ENCODE data around the gene MGMT. TPM values are rescaled to one million over a fixed set of nuclear protein-coding genes. Genes with fewer than 3 reads are reported as not detected.

The MGMT gene
- total RNA-seq, 2 donors from 2014 or later = 28.6 to 33.7 TPM

- no peak for TF ChIP-seq CTCF (conservative IDR thresholded peaks at IDR 0.05)
- Mint-ChIP-seq H3K27me3 (ENCODE audit: insufficient read depth) (no peaks in the 10 kb centered on the region), H3K27ac (peak overlapping the region; percentile 57), H3K36me3 (ENCODE audit: low read depth) (peaks cover 1% of the 10 kb centered on the region), H3K4me1 (peaks cover 54% of the 10 kb centered on the region), H3K4me3 (peak overlapping the region; percentile 24), H3K9me3 (no peaks in the 10 kb centered on the region)
- Histone ChIP-seq H3K9ac (ENCODE audit: extremely low read depth, low read length, poor library complexity, severe bottlenecking) (peak overlapping the region; percentile 52), H3K4me3 (ENCODE audit: low read length) (peak overlapping the region; percentile 66), H3K9me3 (ENCODE audit: control insufficient read depth, low read length) (no peaks in the 10 kb centered on the region), H3K27me3 (ENCODE audit: control insufficient read depth, insufficient read depth, low read length, poor library complexity, severe bottlenecking) (no peaks in the 10 kb centered on the region), H3K4me1 (ENCODE audit: control insufficient read depth, insufficient read depth, low read length) (peaks cover 24% of the 10 kb centered on the region), H3K36me3 (ENCODE audit: control insufficient read depth, insufficient read depth, low read length) (no peaks in the 10 kb centered on the region), H3K27ac (ENCODE audit: low read depth, low read length) (no peak overlapping the region)
- WGBS, 2 experiments (ENCODE audit: insufficient coverage in 1 of 2, insufficient read length in 1 of 2) = 64 to 81% methylated on average over 7 of the region's 7 CpGs
- peak; percentile 64 for DNase-seq
Observed at GRCh38 chr10:129656642-129657041, 189.6 kb downstream of the MGMT start.

- H3K27ac Mint-ChIP-seq = peak overlapping the region; percentile 57
- H3K4me3 ChIP-seq (ENCODE audit: low read length) = peak overlapping the region; percentile 66
- no peaks in the 10 kb centered on the region for H3K9me3 ChIP-seq (ENCODE audit: control insufficient read depth, low read length)
- peaks cover 24% of the 10 kb centered on the region for H3K4me1 ChIP-seq (ENCODE audit: control insufficient read depth, insufficient read depth, low read length)
- H3K36me3 ChIP-seq (ENCODE audit: control insufficient read depth, insufficient read depth, low read length) = no peaks in the 10 kb centered on the region
- peak overlapping the region; percentile 52 for H3K9ac ChIP-seq (ENCODE audit: extremely low read depth, low read length, poor library complexity, severe bottlenecking)
- WGBS, 2 experiments (ENCODE audit: insufficient coverage in 1 of 2, insufficient read length in 1 of 2) = 70 to 90% methylated on average over 2 to 6 of the region's 8 CpGs
- no peak overlapping the region for H3K27ac ChIP-seq (ENCODE audit: low read depth, low read length)
- no peaks in the 10 kb centered on the region for H3K27me3 ChIP-seq (ENCODE audit: control insufficient read depth, insufficient read depth, low read length, poor library complexity, severe bottlenecking)
- peaks cover 1% of the 10 kb centered on the region for H3K36me3 Mint-ChIP-seq (ENCODE audit: low read depth)
- no peak for TF ChIP-seq CTCF (conservative IDR thresholded peaks at IDR 0.05)
- peak overlapping the region; percentile 24 for H3K4me3 Mint-ChIP-seq
- peaks cover under 1% of the 10 kb centered on the region for H3K9me3 Mint-ChIP-seq
- DNase-seq = peak; percentile 66
- no peaks in the 10 kb centered on the region for H3K27me3 Mint-ChIP-seq (ENCODE audit: insufficient read depth)
- H3K4me1 Mint-ChIP-seq = peaks cover 59% of the 10 kb centered on the region
Observed at GRCh38 chr10:129657297-129658017, 190.4 kb downstream of the MGMT start.

GRCh38 chr10:129658376-129659072, 191.5 kb downstream of the MGMT start:
- DNase-seq = peak; percentile 65

More at GRCh38 chr10:129658376-129659072, 191.5 kb downstream of the MGMT start:
- WGBS, 2 experiments (ENCODE audit: insufficient coverage in 1 of 2, insufficient read length in 1 of 2) = 71% methylated on average over 8 to 9 of the region's 9 CpGs
- H3K9me3 ChIP-seq (ENCODE audit: control insufficient read depth, low read length) = no peaks in the 10 kb centered on the region
- H3K4me3 Mint-ChIP-seq = no peak overlapping the region
- TF ChIP-seq CTCF (conservative IDR thresholded peaks at IDR 0.05) = peak; percentile 92
- H3K27me3 ChIP-seq (ENCODE audit: control insufficient read depth, insufficient read depth, low read length, poor library complexity, severe bottlenecking) = no peaks in the 10 kb centered on the region
- H3K9ac ChIP-seq (ENCODE audit: extremely low read depth, low read length, poor library complexity, severe bottlenecking) = no peak overlapping the region
- peaks cover 59% of the 10 kb centered on the region for H3K4me1 Mint-ChIP-seq
- H3K9me3 Mint-ChIP-seq = peaks cover 5% of the 10 kb centered on the region
- no peaks in the 10 kb centered on the region for H3K27me3 Mint-ChIP-seq (ENCODE audit: insufficient read depth)
- peaks cover 24% of the 10 kb centered on the region for H3K4me1 ChIP-seq (ENCODE audit: control insufficient read depth, insufficient read depth, low read length)
- no peak overlapping the region for H3K4me3 ChIP-seq (ENCODE audit: low read length)
- peaks cover 1% of the 10 kb centered on the region for H3K36me3 Mint-ChIP-seq (ENCODE audit: low read depth)
- H3K27ac Mint-ChIP-seq = peak overlapping the region; percentile 19
- no peak overlapping the region for H3K27ac ChIP-seq (ENCODE audit: low read depth, low read length)
- H3K36me3 ChIP-seq (ENCODE audit: control insufficient read depth, insufficient read depth, low read length) = no peaks in the 10 kb centered on the region

All from endodermal cell (in vitro differentiated cells).